Measurements from ENCODE around the gene PSMA5. TPM values are rescaled to one million over a fixed set of nuclear protein-coding genes. Genes with fewer than 3 reads are reported as not detected.
"Not testable (repeated sequence)": the region's sequence is repeated elsewhere in the genome, so short reads cannot be mapped to it uniquely, and the experiment has no call there.

PSMA5 gene
- total RNA-seq (10 to 100 TPM; 51.2 to 65.6 (median 59.2) TPM), polyA plus RNA-seq (10 to 100 TPM; 22.7 to 94.6 TPM)
- long read RNA-seq, donor 1, transcript PSMA5-201 (9 exons, 3,729 nt): major isoform, 34 of 40 reads
- long read RNA-seq, donor 1, partial matches to known transcripts: 2 of 40 reads
- long read RNA-seq, donor 1, other reads (novel, unspliced or antisense): 4 of 40 reads
- long read RNA-seq, donor 2, transcript PSMA5-201 (9 exons, 3,729 nt): major isoform, 45 of 47 reads
- long read RNA-seq, donor 2, partial matches to known transcripts: 0 of 47 reads
- long read RNA-seq, donor 2, other reads (novel, unspliced or antisense): 2 of 47 reads
- long read RNA-seq, donor 3, transcript PSMA5-201 (9 exons, 3,729 nt): major isoform, 30 of 36 reads
- long read RNA-seq, donor 3, partial matches to known transcripts: 0 of 36 reads
- long read RNA-seq, donor 3, other reads (novel, unspliced or antisense): 5 of 36 reads

- Histone ChIP-seq H3K27me3 (no peaks in the 10 kb centered on the region), H3K36me3 (peaks cover 0 to 14% (median 0%) of the 10 kb centered on the region in 9 donors), H3K4me1 (peaks cover 0 to 47% (median 30%) of the 10 kb centered on the region in 9 donors), H3K9me3 (no peaks in the 10 kb centered on the region), H3K4me3 (peak within 1 kb of the TSS; percentile 76 to 96 (median 90)), H3K27ac (peak within 1 kb of the TSS; percentile 47 to 94 (median 88))
- intact Hi-C loops (cut with DNase I): loop anchor here in 6 of 10 donors (2.0 to 10.0 kb wide), 5 partner anchors 40 to 106 kb away; partner anchors contain the start of genes SYPL2 (in 3 of the 6) and ATXN7L2 (in 2 of the 6)
- no peak for TF ChIP-seq CTCF (IDR thresholded peaks at IDR 0.05)
- ATAC-seq (peak; percentile 99 to 100 (median 99)), DNase-seq (peak; percentile 93 to 97)
- WGBS, 2 donors: 0% methylated on average over 50 of the region's 50 CpGs
Observed at GRCh38 chr1:109426281-109427170, at the start of gene PSMA5. PSMA5 (minus strand) TSS chr1:109426448; CDS start chr1:109426330, 118 bp downstream.

- Histone ChIP-seq H3K9me3 (no peaks in the 10 kb centered on the region), H3K4me3 (no peak overlapping the region), H3K4me1 (peaks cover 0 to 27% (median 6%) of the 10 kb centered on the region in 9 donors), H3K36me3 (peaks cover 0 to 29% (median 8%) of the 10 kb centered on the region in 9 donors), H3K27me3 (peaks cover 0 to 30% (median 0%) of the 10 kb centered on the region in 7 donors), H3K27ac (no peak overlapping the region)
- ATAC-seq: no peak
- WGBS, 2 donors: 84 to 86% methylated on average over 9 of the region's 9 CpGs
- no peak for DNase-seq
- intact Hi-C loops (cut with DNase I): no loop called here
- TF ChIP-seq CTCF (IDR thresholded peaks at IDR 0.05): no peak
Observed at GRCh38 chr1:109475261-109475660, 49.0 kb upstream of the PSMA5 start.

GRCh38 chr1:109474697-109475096 lies 48.4 kb upstream of the PSMA5 start:
- Histone ChIP-seq H3K4me1 (peaks cover 0 to 27% (median 6%) of the 10 kb centered on the region in 9 donors), H3K27me3 (peaks cover 0 to 36% (median 0%) of the 10 kb centered on the region in 7 donors), H3K36me3 (peaks cover 0 to 23% (median 4%) of the 10 kb centered on the region in 9 donors), H3K27ac (no peak overlapping the region), H3K9me3 (no peaks in the 10 kb centered on the region), H3K4me3 (no peak overlapping the region)
- intact Hi-C loops (cut with DNase I): no loop called here
- DNase-seq (no peak), ATAC-seq (peak in 6 of 8 donors; percentile 46 to 78 (median 52))
- no peak for TF ChIP-seq CTCF (IDR thresholded peaks at IDR 0.05)
- 43% methylated on average over 1 of the region's 1 CpG for WGBS, 2 donors

GRCh38 chr1:109473284-109474057 lies 47.2 kb upstream of the PSMA5 start:
- peak overlapping the region in 2 of 10 donors; percentile 26 to 31 for H3K27ac ChIP-seq

More at GRCh38 chr1:109473284-109474057, 47.2 kb upstream of the PSMA5 start:
- DNase-seq; intact Hi-C loops (cut with DNase I); H3K9me3 ChIP-seq; H3K4me3 ChIP-seq: not testable (repeated sequence)
- peaks cover 0 to 27% (median 6%) of the 10 kb centered on the region in 9 donors for H3K4me1 ChIP-seq
- 82% methylated on average over 12 of the region's 12 CpGs for WGBS, 2 donors
- H3K27me3 ChIP-seq: peaks cover 0 to 48% (median 4%) of the 10 kb centered on the region in 7 donors
- ATAC-seq: peak in 4 of 8 donors; percentile 28 to 66 (median 48)
- H3K36me3 ChIP-seq: peaks cover 0 to 19% (median 4%) of the 10 kb centered on the region in 9 donors

All from heart right ventricle (tissue), 16 donors.